ENCODE results near the gene VAPB. TPM values are rescaled to one million over a fixed set of nuclear protein-coding genes. Genes with fewer than 3 reads are reported as not detected.

VAPB gene
- total RNA-seq, 1 donor from 2014 or later, result 21.6 TPM

DNA sequence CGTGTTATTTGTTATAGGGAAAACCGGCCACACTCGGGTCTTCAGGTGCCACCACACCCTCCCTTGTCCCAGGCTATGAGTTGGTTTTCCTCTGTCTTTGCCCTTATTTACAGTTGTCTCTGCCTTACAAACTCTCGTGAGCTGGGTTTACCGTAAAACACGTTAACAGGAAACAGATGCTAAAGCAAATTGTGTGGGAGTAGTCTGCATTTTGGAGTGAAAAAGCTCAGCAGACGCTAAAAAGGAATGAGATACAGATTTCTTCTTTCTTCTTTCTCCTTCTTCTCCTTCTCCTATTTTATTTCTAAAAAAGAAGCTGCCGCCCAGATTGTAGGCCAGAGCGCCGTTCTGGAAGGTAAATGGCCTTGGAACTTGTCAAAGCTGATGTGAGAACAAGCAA, 74.2 kb downstream of the VAPB start:
- TF ChIP-seq POLR2AphosphoS5 (IDR thresholded peaks at IDR 0.05; ENCODE audit: insufficient read depth in 1 of 2, low read depth in 1 of 2) (no peak), POLR2A (IDR thresholded peaks at IDR 0.05) (no peak)
- TF ChIP-seq, protein P1, sequence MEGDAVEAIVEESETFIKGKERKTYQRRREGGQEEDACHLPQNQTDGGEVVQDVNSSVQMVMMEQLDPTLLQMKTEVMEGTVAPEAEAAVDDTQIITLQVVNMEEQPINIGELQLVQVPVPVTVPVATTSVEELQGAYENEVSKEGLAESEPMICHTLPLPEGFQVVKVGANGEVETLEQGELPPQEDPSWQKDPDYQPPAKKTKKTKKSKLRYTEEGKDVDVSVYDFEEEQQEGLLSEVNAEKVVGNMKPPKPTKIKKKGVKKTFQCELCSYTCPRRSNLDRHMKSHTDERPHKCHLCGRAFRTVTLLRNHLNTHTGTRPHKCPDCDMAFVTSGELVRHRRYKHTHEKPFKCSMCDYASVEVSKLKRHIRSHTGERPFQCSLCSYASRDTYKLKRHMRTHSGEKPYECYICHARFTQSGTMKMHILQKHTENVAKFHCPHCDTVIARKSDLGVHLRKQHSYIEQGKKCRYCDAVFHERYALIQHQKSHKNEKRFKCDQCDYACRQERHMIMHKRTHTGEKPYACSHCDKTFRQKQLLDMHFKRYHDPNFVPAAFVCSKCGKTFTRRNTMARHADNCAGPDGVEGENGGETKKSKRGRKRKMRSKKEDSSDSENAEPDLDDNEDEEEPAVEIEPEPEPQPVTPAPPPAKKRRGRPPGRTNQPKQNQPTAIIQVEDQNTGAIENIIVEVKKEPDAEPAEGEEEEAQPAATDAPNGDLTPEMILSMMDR (IDR thresholded peaks at IDR 0.05), result no peak
- H3K4me3 ChIP-seq, result no peak overlapping the region
- H3K9me3 ChIP-seq, result no peaks in the 10 kb centered on the region
- no peaks in the 10 kb centered on the region for H3K36me3 ChIP-seq
- intact Hi-C loops (cut with DNase I), result no loop called here
- H3K27ac ChIP-seq, result no peak overlapping the region
- H3K4me1 ChIP-seq, result no peaks in the 10 kb centered on the region
- no peak for DNase-seq (ENCODE audit: extremely low spot score in 2 of 2)
- H3K27me3 ChIP-seq, result no peaks in the 10 kb centered on the region

- H3K36me3 ChIP-seq, result no peaks in the 10 kb centered on the region
- H3K4me3 ChIP-seq, result no peak overlapping the region
- no peaks in the 10 kb centered on the region for H3K27me3 ChIP-seq
- intact Hi-C loops (cut with DNase I), result no loop called here
- TF ChIP-seq POLR2AphosphoS5 (IDR thresholded peaks at IDR 0.05; ENCODE audit: insufficient read depth in 1 of 2, low read depth in 1 of 2), result no peak
- no peak for TF ChIP-seq POLR2A (IDR thresholded peaks at IDR 0.05)
- TF ChIP-seq, protein P1 (IDR thresholded peaks at IDR 0.05), result no peak
- no peaks in the 10 kb centered on the region for H3K4me1 ChIP-seq
- no peaks in the 10 kb centered on the region for H3K9me3 ChIP-seq
- no peak overlapping the region for H3K27ac ChIP-seq
- DNase-seq (ENCODE audit: extremely low spot score in 2 of 2), result no peak
Measured at GRCh38 chr20:58464838-58465237, 75.8 kb downstream of the VAPB start.

DNA sequence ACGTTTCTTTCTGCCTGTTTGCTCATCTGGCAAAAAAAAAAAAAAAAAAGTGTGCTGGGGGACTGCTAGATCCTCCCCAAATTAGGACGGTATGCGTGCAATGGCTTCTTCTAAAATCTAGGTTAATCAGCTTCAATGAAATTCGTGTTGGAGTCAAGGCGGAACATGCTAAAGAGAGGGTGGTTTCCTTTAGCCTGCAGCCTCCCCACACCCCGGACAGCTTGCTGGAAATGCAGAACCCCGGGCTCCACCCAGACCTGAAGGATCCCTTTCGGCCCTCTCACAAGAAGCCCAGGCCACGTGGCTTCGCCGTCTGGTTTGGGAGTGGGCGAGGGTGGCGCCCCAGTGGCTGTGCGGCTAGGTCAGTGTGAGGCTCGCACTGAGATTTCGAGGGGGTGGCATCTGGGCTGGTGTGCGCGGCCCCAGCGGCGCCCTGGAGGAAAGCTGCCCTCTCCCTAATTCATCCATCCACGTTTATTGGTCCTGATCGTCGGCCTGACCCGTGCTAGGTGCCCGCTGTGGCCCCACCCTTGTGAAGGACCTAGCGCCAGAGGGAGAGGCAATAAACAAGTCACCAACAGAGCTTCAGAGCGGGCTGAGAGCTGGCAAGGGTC, 77.2 kb downstream of the VAPB start:
- Histone ChIP-seq H3K4me3 (no peak overlapping the region), H3K36me3 (no peaks in the 10 kb centered on the region), H3K4me1 (peaks cover 6% of the 10 kb centered on the region), H3K27ac (no peak overlapping the region), H3K27me3 (no peaks in the 10 kb centered on the region), H3K9me3 (no peaks in the 10 kb centered on the region)
- intact Hi-C loops (cut with DNase I), result no loop called here
- DNase-seq (ENCODE audit: extremely low spot score in 2 of 2), result no peak
- TF ChIP-seq, protein P1 (IDR thresholded peaks at IDR 0.05), result no peak
- TF ChIP-seq POLR2AphosphoS5 (IDR thresholded peaks at IDR 0.05; ENCODE audit: insufficient read depth in 1 of 2, low read depth in 1 of 2), result no peak
- no peak for TF ChIP-seq POLR2A (IDR thresholded peaks at IDR 0.05)

DNA sequence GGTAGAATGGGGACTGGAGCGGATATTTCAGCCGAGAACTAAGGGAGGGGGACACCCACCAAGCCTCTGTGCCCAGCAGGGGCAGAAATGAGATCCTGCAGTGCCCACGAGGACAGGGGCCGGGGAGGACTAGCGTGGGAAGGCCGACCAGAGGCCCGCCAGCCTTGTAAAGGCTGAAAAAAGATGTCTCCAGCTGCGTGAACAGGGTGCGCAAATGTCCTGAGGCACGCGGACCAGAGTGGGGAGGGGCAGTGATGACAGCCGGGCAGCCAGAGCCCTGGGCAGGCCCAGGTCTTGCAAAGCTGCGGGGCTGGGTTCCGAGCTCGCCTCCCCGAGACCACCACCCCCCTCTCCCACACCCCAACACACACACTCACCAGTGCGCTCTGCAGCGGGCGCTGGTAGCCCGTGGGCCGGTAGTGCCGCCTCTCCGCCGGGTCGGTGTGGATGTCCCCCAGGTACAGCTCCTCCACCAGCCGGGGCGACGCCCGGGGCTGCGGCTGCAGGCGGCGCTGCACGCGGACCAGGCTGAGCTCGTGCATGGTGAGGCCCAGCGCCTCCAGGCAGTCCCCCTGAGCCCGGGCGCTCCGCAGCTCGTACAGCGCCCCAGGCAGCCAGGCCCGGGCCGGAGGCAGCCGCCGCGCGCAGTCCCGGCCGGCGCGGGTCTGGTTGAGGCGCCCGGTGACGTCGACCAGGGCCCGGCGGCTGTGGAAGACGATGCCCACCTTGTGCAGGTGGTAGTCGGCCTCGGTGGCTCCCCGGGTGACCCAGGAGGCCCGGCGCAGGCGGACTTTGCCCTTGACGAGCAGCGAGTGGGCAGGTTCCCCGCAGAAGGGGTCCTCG, 77.9 kb downstream of the VAPB start:
- Histone ChIP-seq H3K27me3 (no peaks in the 10 kb centered on the region), H3K4me1 (peaks cover 13% of the 10 kb centered on the region), H3K4me3 (no peak overlapping the region), H3K36me3 (no peaks in the 10 kb centered on the region), H3K9me3 (no peaks in the 10 kb centered on the region), H3K27ac (no peak overlapping the region)
- intact Hi-C loops (cut with DNase I), result no loop called here
- TF ChIP-seq POLR2A (IDR thresholded peaks at IDR 0.05) (no peak), POLR2AphosphoS5 (IDR thresholded peaks at IDR 0.05; ENCODE audit: insufficient read depth in 1 of 2, low read depth in 1 of 2) (no peak)
- TF ChIP-seq, protein P1 (IDR thresholded peaks at IDR 0.05), result no peak
- DNase-seq (ENCODE audit: extremely low spot score in 2 of 2), result no peak

Measured in vagina (tissue), 2 donors.